GM12878 (cell line): ENCODE data around the gene LMX1B. TPM values are rescaled to one million over a fixed set of nuclear protein-coding genes. Genes with fewer than 3 reads are reported as not detected.

ENCODE experiments used
- ATAC-seq: fragments of 200-7000 bp; cut with Tn5 transposase; 3 replicates; pipeline ENCODE4 v1.9.1; 2020; ENCODE audit warnings: mild to moderate bottlenecking, moderate library complexity
- BruUV-seq: library from RNA; stranded (reverse); fragments of 400-500 nt; replicated peaks from 2 replicates; lab custom pipeline; 2021; lab: Mats Ljungman, UMichigan
- CTCF ChIA-PET: fragments of 300-600 bp; sonication (Branson Sonifier 250); formaldehyde crosslinking; extraction: SDS; loops from one replicate; lab custom pipeline; 2021; ENCODE audit warnings: inconsistent platforms; lab: Yijun Ruan, JAX
- POLR2A ChIA-PET: fragments of 350-600 bp; formaldehyde crosslinking; extraction: SDS; loops from one replicate; lab custom pipeline; 2021; ENCODE audit warnings: inconsistent platforms; lab: Charles Lee
- RAD21 ChIA-PET: fragments of 300-600 bp; sonication (Branson Sonifier 250); formaldehyde crosslinking; loops from one replicate; lab custom pipeline; 2023; ENCODE audit warnings: antibody characterized with exemption; ENCODE audit not compliant: unreplicated experiment; lab: Charles Lee
- SMC1A ChIA-PET: fragments of 300-600 bp; sonication (Branson Sonifier 250); formaldehyde crosslinking; loops from one replicate; lab custom pipeline; 2023; ENCODE audit not compliant: unreplicated experiment, uncharacterized antibody; lab: Charles Lee
- DNase-seq: peaks from one replicate; pipeline ENCODE4 v3.0.0-alpha.2; 2011; ENCODE audit warnings: low read depth, low spot score
- FAIRE-seq: peaks from 3 replicates; lab custom pipeline; 2011; peaks lifted over from hg19 to GRCh38; lab: Jason Lieb, UNC
- H2AFZ ChIP-seq: 2 replicates; pipeline ENCODE4 v1.6.0; 2011; ENCODE audit warnings: low read depth, low read length, control low read depth; ENCODE audit not compliant: control insufficient read depth
- H3K27ac ChIP-seq: 2 replicates; pipeline ENCODE4 v1.5.1; 2011; ENCODE audit warnings: control low read depth; ENCODE audit not compliant: control insufficient read depth, insufficient read depth
- H3K27me3 ChIP-seq, 2 experiments: replicated peaks in 1 of 2; 2 replicates each; pipeline versions ENCODE4 v1.6.0 to v1.6.1; 2011; ENCODE audit warnings: low read length in 1 of 2; ENCODE audit not compliant: control insufficient read depth in 2 of 2, insufficient read depth in 2 of 2
- H3K36me3 ChIP-seq, 2 experiments: 2 replicates each; pipeline ENCODE4 v1.5.1; 2011; ENCODE audit warnings: low read length in 1 of 2; ENCODE audit not compliant: control insufficient read depth in 2 of 2, insufficient read depth in 2 of 2
- H3K4me1 ChIP-seq: 2 replicates; pipeline ENCODE4 v1.6.1; 2011; ENCODE audit warnings: mild to moderate bottlenecking, low read length, moderate library complexity, mixed read lengths; ENCODE audit not compliant: control insufficient read depth, insufficient read depth
- H3K4me2 ChIP-seq: 2 replicates; pipeline ENCODE4 v1.6.0; 2011; ENCODE audit warnings: control low read depth; ENCODE audit not compliant: control insufficient read depth, insufficient read depth
- H3K4me3 ChIP-seq: fragments of 200-600 bp; sonication (generic); 2 replicates; pipeline ENCODE4 v1.5.1; 2016
- H3K79me2 ChIP-seq: 2 replicates; pipeline ENCODE4 v1.6.0; 2011; ENCODE audit warnings: low read length; ENCODE audit not compliant: control insufficient read depth, insufficient read depth
- H3K9ac ChIP-seq: 2 replicates; pipeline ENCODE4 v1.8.0; 2011; ENCODE audit warnings: low read length, control low read depth, mixed read lengths; ENCODE audit not compliant: control insufficient read depth, insufficient read depth
- H3K9me3 ChIP-seq: replicated peaks from 3 replicates; pipeline ENCODE4 v1.5.1; 2011; ENCODE audit warnings: mild to moderate bottlenecking, low read length; ENCODE audit not compliant: control insufficient read depth, insufficient read depth
- H4K20me1 ChIP-seq: 2 replicates; pipeline ENCODE4 v1.6.0; 2011; ENCODE audit not compliant: control insufficient read depth, insufficient read depth
- ASH2L ChIP-seq: fragments of 300-600, 200-600 bp; sonication (generic); IDR thresholded peaks from 2 replicates; pipeline ENCODE4 v1.6.1; 2017; ENCODE audit warnings: low read depth, mild to moderate bottlenecking, borderline replicate concordance
- BCL3 ChIP-seq: IDR thresholded peaks from 2 replicates; pipeline ENCODE4 v1.6.1; 2011; ENCODE audit warnings: borderline replicate concordance, low read depth, mild to moderate bottlenecking, moderate library complexity, low read length; ENCODE audit not compliant: insufficient read depth, poor library complexity, severe bottlenecking
- BRCA1 ChIP-seq: IDR thresholded peaks from 2 replicates; pipeline ENCODE4 v1.6.1; 2011; ENCODE audit warnings: low read depth, low read length, improper control_type of control experiment
- CBFB ChIP-seq: IDR thresholded peaks from 2 replicates; pipeline ENCODE4 v1.6.1; 2016; ENCODE audit warnings: antibody characterized with exemption, low read depth
- EP300 ChIP-seq, 2 experiments: fragments of 150-350 bp in 1 of 2; IDR thresholded peaks; 2 replicates each; pipeline ENCODE4 v1.6.1; 2011 to 2012; ENCODE audit warnings: low read depth in 2 of 2, low read length in 2 of 2, borderline replicate concordance in 1 of 2, improper control_type of control experiment in 1 of 2, inconsistent platforms in 1 of 2; ENCODE audit not compliant: control insufficient read depth in 1 of 2
- FOXK2 ChIP-seq: fragments of 450-650 bp; IDR thresholded peaks from 2 replicates; pipeline ENCODE4 v1.6.1; 2017; ENCODE audit warnings: mild to moderate bottlenecking, moderate library complexity
- KDM1A ChIP-seq: fragments of 200-600 bp; sonication (generic); IDR thresholded peaks from 2 replicates; pipeline ENCODE4 v1.6.1; 2016; ENCODE audit warnings: borderline replicate concordance
- MTA3 ChIP-seq: IDR thresholded peaks from 2 replicates; pipeline ENCODE4 v1.6.1; 2012; ENCODE audit warnings: low read length, inconsistent platforms, borderline replicate concordance
- MYB ChIP-seq: fragments of 150-350 bp; IDR thresholded peaks from 2 replicates; pipeline ENCODE4 v1.6.1; 2014; ENCODE audit warnings: mild to moderate bottlenecking, low read depth, low read length, borderline replicate concordance
- NFXL1 ChIP-seq: fragments of 450-650 bp; IDR thresholded peaks from 2 replicates; pipeline ENCODE4 v1.6.1; 2017; ENCODE audit warnings: antibody characterized with exemption, mild to moderate bottlenecking, borderline replicate concordance
- NRF1 ChIP-seq: conservative IDR thresholded peaks from 2 replicates; pipeline ENCODE4 v1.6.1; 2011; ENCODE audit warnings: mild to moderate bottlenecking, low read depth, low read length, improper control_type of control experiment
- PML ChIP-seq: IDR thresholded peaks from 2 replicates; pipeline ENCODE4 v1.6.1; 2012; ENCODE audit warnings: low read length, inconsistent platforms
- POU2F2 ChIP-seq: IDR thresholded peaks from 3 replicates; pipeline ENCODE4 v1.6.1; 2011; ENCODE audit warnings: low read depth, mild to moderate bottlenecking, low read length, borderline replicate concordance
- SIX5 ChIP-seq: IDR thresholded peaks from 2 replicates; pipeline ENCODE4 v1.6.1; 2011; ENCODE audit warnings: mild to moderate bottlenecking, low read depth, low read length, moderate library complexity; ENCODE audit not compliant: severe bottlenecking
- ZBTB33 ChIP-seq: fragments of 450-650 bp; IDR thresholded peaks from 2 replicates; pipeline ENCODE4 v1.6.1; 2017; ENCODE audit warnings: mild to moderate bottlenecking
- ZNF622 ChIP-seq: fragments of 450-650 bp; IDR thresholded peaks from 2 replicates; pipeline ENCODE4 v1.6.1; 2017; ENCODE audit warnings: mild to moderate bottlenecking, inconsistent platforms
- ZZZ3 ChIP-seq: IDR thresholded peaks from 2 replicates; pipeline ENCODE4 v1.6.1; 2011; ENCODE audit warnings: low read depth; ENCODE audit not compliant: control insufficient read depth, insufficient read length
- WGBS: methylation state at CpG from one replicate; pipeline ENCODE4 v1.1.6; 2016; ENCODE audit warnings: low lambda C conversion rate; ENCODE audit not compliant: insufficient replicate concordance, insufficient coverage; ENCODE audit errors: missing lambda C conversion rate; 5-methylcytosine and 5-hydroxymethylcytosine counted together
- in situ Hi-C: fragments of 300-500 bp; cut with MboI; formaldehyde crosslinking; loops from 9 replicates; pipeline ENCODE4 v1.14.3; 2018; ENCODE audit warnings: mixed read lengths
- intact Hi-C: fragments of 100-400 bp; cut with micrococcal nuclease; formaldehyde crosslinking; loops from one replicate; pipeline ENCODE4 v1.14.2; 2022; ENCODE audit not compliant: unreplicated experiment
- polyA plus RNA-seq, 11 experiments: library from polyadenylated mRNA; depleted of rRNA in 4 of 11; unstranded in 6 of 11; stranded (reverse) in 5 of 11; fragments of >200 nt; fragmentation: Nextera tagmentation in 4 of 11; fragmentation: Illumina TruSeq in 1 of 11; extraction: Ambion mirVana in 4 of 11; extraction: Trizol in 1 of 11; gene quantifications; 1 replicate in 1 of 11; 2 replicates in 10 of 11; pipeline versions ENCODE4 v1.2.1 to v1.2.3, GENCODE V29; 2011 to 2016; ENCODE audit warnings: inconsistent platforms in 2 of 11, missing spikeins in 2 of 11, low read depth in 1 of 11
- total RNA-seq, 4 experiments: library from RNA; depleted of rRNA in 3 of 4; stranded (reverse); fragments of >200 nt in 3 of 4; fragmentation: Illumina TruSeq in 1 of 4; extraction: Trizol in 1 of 4; gene quantifications; 2 replicates each; pipeline versions ENCODE4 v1.2.1 to v1.2.3, GENCODE V29; 2013 to 2021

Gene LMX1B
- total and polyA plus RNA-seq, 10 of the 15 experiments (the other 5 are each of a cell fraction or from before 2014, with no cell fraction given): not detected

- no TSS peak for BruUV-seq
Measured at GRCh38 chr9:126633881-126634558, 20.3 kb downstream of the LMX1B start.

GRCh38 chr9:126635061-126635460 lies 21.3 kb downstream of the LMX1B start:
- TF ChIP-seq ZBTB33 (no peak), ZZZ3 (no peak), FOXK2 (no peak), CBFB (no peak), NRF1 (no peak), POU2F2 (no peak), ASH2L (no peak), KDM1A (no peak), BCL3 (no peak), PML (no peak), BRCA1 (no peak), ZNF622 (no peak)
- TF ChIP-seq, all 136 proteins: peak for 0
- no peaks in the 10 kb centered on the region for H3K4me1 ChIP-seq
- H3K27me3 ChIP-seq: peaks cover 6 to 9% of the 10 kb centered on the region in 2 experiments
- no peak overlapping the region for H2AFZ ChIP-seq
- 10% methylated on average over 8 of the region's 8 CpGs for WGBS
- H3K79me2 ChIP-seq: no peaks in the 10 kb centered on the region
- no peaks in the 10 kb centered on the region for H3K9me3 ChIP-seq
- no peaks in the 10 kb centered on the region for H3K36me3 ChIP-seq
- no TSS peak for BruUV-seq
- FAIRE-seq: no peak
- ChIA-PET RAD21 (no interaction called here), SMC1A (no interaction called here), CTCF (interaction anchor here (1.1 kb wide), 1 partner anchor 56 kb away, joined by 5 read pairs; no protein-coding TSS in a partner anchor), POLR2A (no interaction called here)
- intact Hi-C loops: no loop called here
- in situ Hi-C loops: no loop called here
- H3K4me2 ChIP-seq: no peak overlapping the region
- H3K4me3 ChIP-seq: no peak overlapping the region
- DNase-seq: no peak
- ATAC-seq: no peak
- H3K9ac ChIP-seq: no peak overlapping the region
- H3K27ac ChIP-seq: no peak overlapping the region
- H4K20me1 ChIP-seq: no peaks in the 10 kb centered on the region

More at GRCh38 chr9:126633881-126634558, 20.3 kb downstream of the LMX1B start:
- TF ChIP-seq MYB (no peak), SIX5 (no peak), NFXL1 (no peak), EP300 (IDR thresholded peaks at IDR 0.05; ENCODE audit: borderline replicate concordance in 1 of 2, control insufficient read depth in 1 of 2, low read depth in 2 of 2, low read length in 2 of 2) (no peak), MTA3 (no peak)
- Histone ChIP-seq H2AFZ (no peak overlapping the region), H3K27ac (no peak overlapping the region), H3K79me2 (no peaks in the 10 kb centered on the region), H3K4me1 (no peaks in the 10 kb centered on the region), H3K4me3 (no peak overlapping the region), H3K9me3 (no peaks in the 10 kb centered on the region), H3K36me3 (no peaks in the 10 kb centered on the region), H3K9ac (no peak overlapping the region), H4K20me1 (no peaks in the 10 kb centered on the region), H3K4me2 (no peak overlapping the region), H3K27me3 (peaks cover 2 to 10% of the 10 kb centered on the region in 2 experiments)
- ChIA-PET CTCF (no interaction called here), SMC1A (no interaction called here), RAD21 (no interaction called here), POLR2A (no interaction called here)
- in situ Hi-C loops: no loop called here
- no peak for FAIRE-seq
- intact Hi-C loops: no loop called here
- DNase-seq: no peak
- no peak for ATAC-seq
- WGBS: 16% methylated on average over 17 of the region's 17 CpGs
